Ecto neural progenitor cell (in vitro differentiated cells): ENCODE data around the gene MTSS2.

Source experiments
- DNase-seq: peaks from one replicate; pipeline ENCODE4 v3.0.0-alpha.2; 2018; ENCODE audit warnings: low spot score

Gene MTSS2

GRCh38 chr16:70714581-70715054 is 28.8 kb upstream of the MTSS2 start:
- no peak for DNase-seq

GRCh38 chr16:70713824-70714223 is 28.0 kb upstream of the MTSS2 start:
- DNase-seq, result no peak

- DNase-seq, result no peak
These were observed 27.5 kb upstream of the MTSS2 start for GRCh38 chr16:70713342-70713741.

GRCh38 chr16:70712942-70713341 is 27.1 kb upstream of the MTSS2 start:
- DNase-seq, result no peak

GRCh38 chr16:70712359-70712758 is 26.5 kb upstream of the MTSS2 start:
- DNase-seq, result no peak

DNA sequence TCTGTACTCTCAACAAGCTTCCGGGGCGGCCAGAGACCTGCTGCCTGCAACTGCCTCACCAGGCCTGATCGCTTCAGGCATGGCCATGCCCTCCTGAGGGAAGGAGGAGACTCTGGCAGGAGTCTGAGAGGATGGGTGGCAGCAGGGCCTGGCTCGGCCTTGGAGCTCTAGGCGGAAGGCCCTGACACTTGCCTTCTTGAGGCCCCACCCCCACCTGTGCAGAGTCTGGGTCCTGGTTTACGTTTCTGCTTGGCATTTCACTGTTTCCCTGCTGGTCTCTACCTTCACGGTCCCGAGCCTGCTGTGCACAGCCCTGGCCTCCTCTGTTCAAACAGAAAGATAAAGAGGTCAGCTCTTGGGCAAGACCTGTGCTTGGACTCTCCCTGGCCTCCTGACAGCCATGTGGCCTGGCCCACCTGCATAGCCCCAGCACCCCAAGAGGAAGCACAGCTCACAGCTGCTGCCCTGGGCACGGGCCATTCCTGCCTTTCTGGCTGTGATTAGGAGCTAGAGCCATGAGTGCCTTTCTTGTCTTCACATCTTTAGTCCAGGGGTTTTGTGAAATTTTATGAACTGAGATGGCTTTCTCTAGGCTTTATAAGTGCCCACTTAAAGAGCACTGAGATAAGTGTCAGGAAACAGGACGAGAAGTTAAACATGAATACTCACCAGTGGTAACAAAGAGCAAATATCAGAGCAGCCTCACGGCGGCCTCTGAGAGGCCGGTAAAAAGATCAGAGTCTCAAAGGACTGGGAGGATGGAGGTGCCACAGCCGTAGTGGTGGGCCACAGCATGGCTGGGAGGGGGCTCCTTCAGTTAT is 25.6 kb upstream of the MTSS2 start:
- no peak for DNase-seq

DNA sequence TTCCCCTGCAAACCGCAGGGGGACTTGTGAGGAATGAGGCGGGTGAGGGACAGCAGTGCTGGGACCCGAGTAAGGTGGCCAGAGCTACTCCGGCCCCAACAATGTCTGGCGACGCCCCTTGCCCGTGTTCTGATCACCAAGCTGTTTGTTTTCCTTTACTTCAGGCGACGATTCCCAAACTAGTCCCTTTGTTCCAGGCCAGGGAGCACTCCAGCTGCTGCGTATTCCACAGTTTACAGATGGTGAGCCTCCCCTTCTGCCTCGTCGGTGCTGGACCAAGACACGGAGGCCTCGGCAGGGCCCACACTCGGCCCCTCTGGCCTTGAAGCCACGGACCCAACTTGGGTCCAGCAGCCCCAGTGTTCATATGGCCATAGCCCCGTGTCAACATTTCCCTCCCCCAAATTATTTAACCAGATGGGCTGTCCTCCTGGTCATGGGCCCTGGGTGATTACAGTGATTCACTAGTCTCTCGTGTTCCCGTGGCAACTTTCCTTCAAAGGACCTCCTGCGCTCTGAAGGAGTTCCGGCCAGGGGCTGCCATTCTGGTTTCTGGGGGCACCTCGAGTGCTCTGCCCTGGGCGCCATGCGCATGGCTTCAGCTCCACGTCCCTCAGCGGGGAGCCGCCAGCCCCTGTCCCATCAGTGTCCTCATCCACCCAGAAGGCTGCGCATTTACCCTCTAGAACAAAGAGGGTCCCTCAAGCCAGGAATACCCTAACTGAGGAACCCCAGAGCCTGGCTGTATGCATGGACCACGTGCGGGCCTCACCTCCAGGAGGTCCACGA is 24.8 kb upstream of the MTSS2 start:
- DNase-seq, result no peak

DNA sequence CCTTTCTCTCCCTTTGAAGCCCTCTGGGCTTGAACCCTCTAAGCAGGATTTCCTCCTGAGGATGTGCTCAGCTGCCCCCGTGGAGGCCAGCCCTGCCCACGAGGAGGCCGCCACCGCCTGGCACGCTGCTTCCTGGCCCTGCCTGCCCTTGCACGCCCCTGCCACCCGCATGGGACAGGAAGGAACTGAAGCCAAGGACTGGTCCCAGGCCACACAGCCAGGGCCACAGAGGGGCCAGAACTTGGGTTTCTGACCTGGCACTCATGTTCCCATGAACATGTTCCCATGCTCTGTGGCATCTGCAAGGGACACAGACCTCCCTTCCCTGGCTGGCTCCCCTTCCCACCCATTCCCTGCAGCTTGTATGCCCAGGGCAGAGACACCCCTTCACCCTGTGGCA is 24.1 kb upstream of the MTSS2 start:
- DNase-seq, result no peak

DNA sequence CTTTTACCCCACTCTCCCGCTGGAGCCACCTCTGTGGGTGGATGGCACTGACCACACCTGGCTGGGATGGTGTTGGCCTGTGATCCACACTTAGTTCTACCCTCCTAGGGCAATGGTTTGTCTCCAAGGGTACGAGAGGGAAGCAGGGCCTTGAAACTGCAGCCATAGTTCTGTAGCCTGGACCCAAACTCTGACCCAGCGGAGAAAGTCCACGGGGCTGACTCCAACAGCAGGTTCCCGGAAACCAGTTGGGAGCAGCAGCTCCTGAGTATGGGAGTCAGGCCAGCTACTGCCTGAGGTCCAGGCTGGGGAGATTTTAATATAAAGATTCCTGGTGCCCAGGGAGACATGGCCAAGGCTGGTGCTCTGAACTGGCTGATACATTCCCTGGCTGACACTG is 23.6 kb upstream of the MTSS2 start:
- DNase-seq, result no peak

DNA sequence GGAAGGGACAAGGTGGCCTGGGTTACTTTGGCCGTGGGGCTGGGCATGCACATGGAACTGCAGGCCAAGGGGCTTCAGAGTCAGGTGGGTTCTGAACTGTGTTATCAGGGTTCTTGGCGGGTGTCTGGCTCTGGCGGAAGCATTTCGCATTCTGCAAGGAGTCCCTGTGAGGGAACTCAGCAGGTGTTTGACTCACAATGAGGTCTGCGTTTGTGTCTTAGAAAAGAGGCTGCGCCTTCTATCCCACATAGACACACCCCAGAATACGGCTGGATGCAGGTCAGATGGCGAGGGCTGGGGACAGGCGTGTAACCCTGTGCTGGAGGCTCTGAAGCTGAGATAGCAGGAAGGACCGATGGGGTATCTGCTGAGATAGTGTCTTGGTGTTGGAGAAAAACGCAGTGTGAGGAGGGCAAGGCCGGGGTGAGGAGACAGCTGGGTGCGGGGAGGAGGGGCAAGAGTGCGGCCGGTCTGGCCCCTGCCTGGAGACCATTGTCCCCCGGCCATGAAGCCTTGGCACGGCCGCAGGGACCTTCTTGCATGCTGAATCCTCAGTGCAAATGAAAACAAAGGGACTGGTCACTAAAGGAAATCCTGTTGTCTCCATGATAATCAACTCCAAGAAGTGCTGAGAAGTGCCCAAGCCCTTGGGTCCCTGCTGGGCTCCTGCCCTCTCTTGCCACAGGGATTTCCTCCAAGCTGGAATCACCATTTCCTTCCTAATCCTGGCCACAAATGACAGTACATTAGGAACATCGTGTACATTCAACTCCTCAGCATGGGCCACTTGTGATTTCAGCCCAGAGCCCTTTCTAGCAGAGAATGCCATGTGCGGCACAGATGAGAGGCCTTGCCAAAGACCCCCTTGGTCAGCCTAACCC is 22.8 kb upstream of the MTSS2 start:
- DNase-seq, result no peak

- no peak for DNase-seq
These were observed 21.2 kb upstream of the MTSS2 start for GRCh38 chr16:70706948-70707465.

GRCh38 chr16:70705056-70705455 is 19.2 kb upstream of the MTSS2 start:
- no peak for DNase-seq

- no peak for DNase-seq
These were observed 18.7 kb upstream of the MTSS2 start for GRCh38 chr16:70704586-70704985.

DNA sequence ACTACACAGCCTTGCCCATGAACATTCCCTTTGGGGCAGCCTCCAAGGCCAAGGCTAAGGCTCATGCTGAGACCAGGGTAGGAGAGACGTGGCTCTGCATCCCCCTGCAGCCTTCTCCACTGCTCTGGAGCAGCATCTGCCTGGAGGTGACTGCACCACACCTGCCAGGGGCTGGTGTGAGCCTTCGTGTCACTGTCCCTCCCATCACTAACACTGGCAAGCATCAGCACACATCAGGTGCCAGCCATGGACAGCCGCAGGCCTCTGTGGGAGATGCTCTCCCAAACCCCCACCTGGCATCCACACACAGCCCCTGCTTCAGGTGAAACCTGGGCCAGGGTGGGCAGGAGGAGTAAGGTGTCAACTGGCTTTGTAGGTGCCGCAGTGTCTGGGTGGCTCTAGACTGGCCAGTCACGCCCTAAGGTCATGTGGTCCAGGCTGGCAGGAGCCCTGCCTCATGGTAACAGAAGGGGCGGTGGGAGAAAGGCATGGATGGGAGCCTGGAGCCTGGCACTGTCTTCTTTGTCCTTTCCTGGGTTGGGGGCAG is 18.1 kb upstream of the MTSS2 start:
- no peak for DNase-seq

DNA sequence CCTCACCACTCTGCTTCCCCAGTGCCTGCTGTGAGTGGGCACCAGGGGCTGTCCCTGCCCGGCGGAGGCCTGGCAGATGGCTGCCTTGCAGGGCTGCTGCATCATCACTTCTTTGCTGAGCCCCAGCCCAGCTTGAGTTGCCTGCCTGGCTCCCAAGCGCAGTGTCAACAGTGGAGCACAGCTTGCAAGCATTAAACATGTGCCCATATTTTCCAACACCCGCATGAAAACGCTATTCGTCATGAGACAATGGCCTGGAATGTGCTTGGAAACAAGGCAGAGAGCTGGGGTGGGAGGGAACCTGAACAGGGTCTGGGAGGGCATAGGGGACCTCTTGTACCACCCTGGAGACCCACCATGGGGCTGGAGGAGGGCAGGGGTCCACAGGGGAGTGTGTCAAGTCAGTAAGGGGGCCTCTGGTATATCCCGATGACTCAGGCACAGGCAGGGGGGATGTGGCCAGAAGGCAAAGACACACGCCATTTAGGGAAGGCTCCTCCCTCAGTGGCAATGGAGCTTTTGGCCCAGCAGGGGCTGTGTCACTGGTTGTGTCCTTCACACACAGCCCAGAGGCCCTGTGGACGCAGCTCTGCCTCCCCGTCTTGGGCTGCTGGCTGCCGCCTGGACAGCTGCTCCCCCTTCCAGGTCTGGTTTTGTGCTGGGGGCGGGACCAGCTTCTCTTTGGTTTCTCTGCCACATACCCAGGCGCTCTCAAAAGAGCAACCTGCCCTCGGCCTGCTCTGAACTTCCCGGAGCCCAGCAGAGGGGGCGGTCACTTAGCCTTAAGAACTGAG is 17.4 kb upstream of the MTSS2 start:
- DNase-seq, result no peak

- no peak for DNase-seq
These were observed 16.8 kb upstream of the MTSS2 start for GRCh38 chr16:70702624-70703023.

DNA sequence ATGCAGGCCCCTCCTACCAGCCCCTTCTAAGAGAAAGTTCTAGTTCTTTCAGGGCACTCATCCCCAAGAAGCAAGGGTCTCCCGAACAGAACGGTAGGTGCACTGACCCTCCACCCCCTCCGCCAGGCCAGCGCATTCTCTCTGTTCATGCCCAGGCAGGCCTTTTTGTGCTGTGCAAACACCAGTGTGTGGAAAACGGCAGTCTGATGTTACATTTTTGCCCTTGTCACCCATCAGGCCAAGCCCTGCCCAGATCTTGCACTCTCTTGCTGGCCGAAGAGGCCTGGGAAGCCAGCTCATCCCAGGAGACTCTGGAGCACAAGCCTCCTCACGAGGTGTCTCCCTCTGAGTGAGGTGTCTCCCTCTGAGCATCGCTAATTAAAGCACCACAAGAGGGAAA is 16.1 kb upstream of the MTSS2 start:
- no peak for DNase-seq

DNA sequence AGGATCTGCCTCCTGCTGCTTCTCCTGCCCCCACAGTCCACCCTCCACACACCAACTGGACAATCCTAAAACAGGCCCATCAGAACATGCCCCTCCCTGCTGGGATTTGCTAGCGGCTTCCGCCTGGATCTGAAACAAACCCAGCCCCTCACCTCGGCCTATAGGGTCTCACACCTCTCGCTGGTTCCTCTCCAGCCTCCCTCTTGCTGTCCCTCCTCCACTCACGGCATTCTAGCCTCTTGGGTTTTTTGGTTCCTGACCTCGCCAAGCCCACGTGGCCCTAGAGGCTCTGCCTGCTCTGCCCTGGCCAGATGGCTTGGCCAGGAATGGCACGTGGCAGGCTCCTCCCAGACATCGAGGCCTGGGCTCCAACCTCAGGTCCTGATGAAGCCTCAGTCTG is 15.7 kb upstream of the MTSS2 start:
- no peak for DNase-seq

DNA sequence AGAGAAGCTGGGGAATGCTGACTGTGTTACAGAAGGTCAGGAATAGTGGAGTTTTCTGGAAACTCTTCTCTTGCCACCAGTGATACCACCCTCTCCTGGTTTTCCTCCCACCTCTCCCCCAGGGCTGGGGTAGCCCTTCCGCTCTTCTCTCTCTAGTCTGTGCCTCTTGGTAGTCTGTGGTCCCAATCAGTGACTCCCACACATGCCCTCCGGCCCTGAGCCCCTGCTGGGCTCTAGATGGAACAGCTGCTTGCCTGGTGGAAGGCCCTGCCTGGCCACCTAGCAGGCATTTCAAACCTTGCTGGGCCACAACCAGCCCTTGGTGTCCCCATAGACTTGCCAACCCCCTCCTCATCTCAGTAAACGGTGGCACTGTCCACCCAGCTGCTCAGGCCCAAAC is 15.2 kb upstream of the MTSS2 start:
- DNase-seq, result no peak

GRCh38 chr16:70700101-70701020 is 14.5 kb upstream of the MTSS2 start:
- no peak for DNase-seq
